ENCODE data around the gene FBXL7.

- TF ChIP-seq CTCF (conservative IDR thresholded peaks at IDR 0.05 in 1 of 2, IDR thresholded peaks at IDR 0.05 in 1 of 2; ENCODE audit: low read depth in 1 of 2, low read length in 2 of 2) (no peak), EZH2 (IDR thresholded peaks at IDR 0.05; ENCODE audit: low read length, missing control alignments) (no peak)
These were observed 457.1 kb downstream of the FBXL7 start for GRCh38 chr5:15957124-15957523.

Data from fibroblast of lung (primary cell).